ENCODE measurements around the gene CTAGE9.
"Not testable (repeated sequence)": the region's sequence is repeated elsewhere in the genome, so short reads cannot be mapped to it uniquely, and the experiment has no call there.

CTAGE9 gene

GRCh38 chr6:131710917-131711316, at the start of gene CTAGE9:
TSS of gene CTAGE9 (minus strand) at chr6:131711017. CDS start at chr6:131711017, 0 bp downstream.
- not testable (repeated sequence) for DNase-seq

DNA sequence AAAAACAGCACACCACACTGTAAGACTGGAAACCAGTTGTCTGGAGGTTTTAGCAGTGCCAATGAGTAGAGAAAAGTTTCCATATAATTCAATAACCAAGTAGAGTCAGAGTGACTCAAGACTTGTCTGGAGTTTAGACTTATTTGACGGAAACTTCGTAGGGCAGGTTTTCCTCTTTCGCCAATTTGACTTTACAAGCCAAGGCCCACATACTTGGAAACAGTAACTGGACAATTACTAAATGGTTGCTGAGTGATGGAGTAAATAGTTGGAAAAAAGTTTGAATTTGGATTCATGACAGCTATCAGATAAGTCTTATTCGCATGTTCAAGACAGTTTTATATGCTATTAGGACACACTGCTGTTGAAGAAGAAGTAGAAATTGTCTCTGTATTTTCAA, 48.1 kb upstream of the CTAGE9 start:
- no peak for DNase-seq

GRCh38 chr6:131756039-131756438, 45.2 kb upstream of the CTAGE9 start:
- DNase-seq = no peak

DNA sequence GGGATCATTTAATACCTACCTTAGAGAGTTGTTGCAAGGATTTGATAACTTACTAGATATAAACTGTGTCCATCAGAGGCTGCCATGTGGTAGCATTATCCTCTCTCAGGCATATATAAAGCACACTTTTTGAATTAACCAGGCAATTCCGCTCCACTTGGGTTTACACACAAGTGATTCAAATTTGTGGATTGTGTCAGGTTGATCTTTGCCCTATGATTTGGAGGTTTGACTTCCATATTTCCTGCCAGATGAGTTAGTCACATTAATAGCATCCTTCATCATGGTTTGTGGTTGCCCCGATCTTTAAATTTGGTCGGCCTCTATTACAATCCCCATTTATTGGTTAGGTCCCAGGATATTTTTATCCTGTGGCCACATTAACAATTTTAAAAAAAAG, 44.8 kb upstream of the CTAGE9 start:
- DNase-seq = no peak

- DNase-seq = no peak
Observed at GRCh38 chr6:131754715-131755567, 44.1 kb upstream of the CTAGE9 start.

DNA sequence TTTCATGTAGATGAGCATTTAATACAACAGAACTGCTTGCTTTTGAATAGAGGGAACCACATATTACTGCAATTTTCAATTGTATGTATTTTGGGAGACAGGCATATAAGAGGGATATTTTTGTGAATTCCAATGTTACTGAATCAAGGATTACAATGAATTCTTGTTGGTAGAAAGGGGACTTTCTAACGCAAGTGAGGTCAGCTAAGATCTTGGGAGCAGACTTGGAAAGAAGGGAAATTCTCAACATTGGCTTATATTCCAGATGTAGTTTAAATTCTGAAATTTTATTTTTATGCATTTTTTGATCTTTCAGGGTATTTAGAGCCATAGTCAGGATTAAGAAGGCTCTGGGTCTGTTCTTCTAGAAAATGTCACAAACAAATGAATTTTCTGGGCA, 43.3 kb upstream of the CTAGE9 start:
- DNase-seq = no peak

DNA sequence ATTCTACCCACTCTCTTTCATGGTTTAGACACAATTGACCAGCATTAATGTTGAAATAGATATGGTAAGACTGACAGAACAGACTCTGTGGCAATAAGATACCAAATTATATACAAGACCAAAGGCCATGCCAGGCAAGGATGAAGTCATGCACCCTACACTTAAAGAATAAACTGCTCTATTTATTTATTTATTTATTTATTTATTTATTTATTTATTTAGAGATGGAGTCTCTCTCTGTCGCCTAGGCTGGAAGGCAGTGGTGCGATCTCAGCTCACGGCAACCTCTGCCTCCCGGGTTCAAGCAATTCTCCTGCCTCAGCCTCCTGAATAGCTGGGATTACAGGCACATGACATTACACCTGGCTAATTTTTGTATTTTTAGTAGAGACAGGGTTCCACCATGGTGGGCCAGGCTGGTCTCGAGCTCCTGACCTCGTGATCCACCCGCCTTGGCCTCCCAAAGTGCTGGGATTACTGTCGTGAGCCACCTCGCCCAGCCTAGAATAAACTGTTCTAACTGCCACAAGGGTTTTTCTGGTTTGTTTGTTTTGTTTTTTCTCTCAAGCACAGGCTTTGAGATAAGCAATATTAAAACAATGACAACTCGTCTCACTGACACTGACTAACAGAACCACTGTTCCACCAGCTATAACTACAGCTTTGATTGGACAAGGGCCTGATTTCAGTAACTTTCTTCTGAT, 40.3 kb upstream of the CTAGE9 start:
- DNase-seq = not testable (repeated sequence)

- no peak for DNase-seq
Observed at GRCh38 chr6:131749023-131749422, 38.2 kb upstream of the CTAGE9 start.

GRCh38 chr6:131747821-131748353, 37.1 kb upstream of the CTAGE9 start:
- DNase-seq = no peak

- DNase-seq = no peak
Observed at GRCh38 chr6:131745476-131745875, 34.7 kb upstream of the CTAGE9 start.

DNA sequence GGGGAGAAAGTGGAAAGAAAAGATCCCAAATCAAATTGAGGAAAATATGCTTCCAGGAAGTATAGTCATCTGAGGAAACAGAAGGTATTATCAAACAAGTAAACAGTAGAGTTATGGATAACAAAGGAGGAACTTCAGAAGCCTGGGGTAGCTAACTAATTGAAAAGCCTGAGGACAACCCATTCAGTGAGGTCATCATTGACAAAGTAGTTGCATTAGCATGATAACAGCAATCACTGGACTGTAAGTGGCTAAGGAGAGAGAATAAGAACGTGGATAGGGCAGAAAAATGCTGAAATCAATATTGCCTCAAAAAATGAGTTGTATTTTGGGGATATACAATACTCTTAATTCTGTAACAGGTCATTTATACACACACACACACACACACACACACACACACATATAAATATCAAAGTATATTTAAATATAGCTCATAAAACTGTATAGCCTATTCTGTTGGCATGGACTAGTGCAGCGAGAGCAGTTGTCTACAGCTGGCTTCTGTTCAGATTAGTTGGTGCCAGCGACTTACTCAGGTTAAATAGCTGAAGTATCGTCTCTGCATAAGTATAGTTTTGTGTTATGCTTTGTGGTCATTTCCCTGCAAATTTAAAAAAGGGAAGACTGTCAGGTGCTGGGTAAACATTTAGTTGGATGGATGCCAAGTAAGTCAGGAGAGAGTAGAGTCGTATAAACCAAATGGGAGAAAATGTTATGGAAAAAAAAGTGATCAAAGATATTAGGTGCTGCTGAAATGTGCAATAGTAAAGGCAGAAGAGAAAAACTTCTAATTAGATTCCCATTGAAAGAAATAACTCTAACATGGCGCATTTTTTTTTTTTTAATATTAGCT, 33.8 kb upstream of the CTAGE9 start:
- no peak for DNase-seq

GRCh38 chr6:131741688-131742393, 31.0 kb upstream of the CTAGE9 start:
- no peak for DNase-seq

DNA sequence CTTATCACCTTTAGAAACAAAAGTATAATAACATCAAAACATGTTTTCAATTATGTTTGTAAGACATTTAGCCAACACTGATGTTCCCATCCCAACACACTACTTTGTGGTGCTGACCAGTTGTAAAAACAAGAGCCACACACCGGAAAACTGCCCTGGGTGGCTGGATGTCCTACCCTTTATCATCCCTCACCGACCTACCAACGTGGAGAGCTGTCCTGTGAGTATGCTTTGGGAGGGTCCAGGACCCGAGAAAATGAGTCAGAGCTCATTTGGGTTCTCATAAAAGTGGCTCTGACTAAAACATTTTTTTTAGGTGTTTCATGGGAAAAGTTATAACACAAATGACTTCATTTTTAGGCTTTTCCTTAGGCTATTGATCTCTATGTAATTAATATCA, 29.3 kb upstream of the CTAGE9 start:
- DNase-seq = no peak

- DNase-seq = no peak
Observed at GRCh38 chr6:131739136-131739535, 28.3 kb upstream of the CTAGE9 start.

- DNase-seq = no peak
Observed at GRCh38 chr6:131736811-131737210, 26.0 kb upstream of the CTAGE9 start.

DNA sequence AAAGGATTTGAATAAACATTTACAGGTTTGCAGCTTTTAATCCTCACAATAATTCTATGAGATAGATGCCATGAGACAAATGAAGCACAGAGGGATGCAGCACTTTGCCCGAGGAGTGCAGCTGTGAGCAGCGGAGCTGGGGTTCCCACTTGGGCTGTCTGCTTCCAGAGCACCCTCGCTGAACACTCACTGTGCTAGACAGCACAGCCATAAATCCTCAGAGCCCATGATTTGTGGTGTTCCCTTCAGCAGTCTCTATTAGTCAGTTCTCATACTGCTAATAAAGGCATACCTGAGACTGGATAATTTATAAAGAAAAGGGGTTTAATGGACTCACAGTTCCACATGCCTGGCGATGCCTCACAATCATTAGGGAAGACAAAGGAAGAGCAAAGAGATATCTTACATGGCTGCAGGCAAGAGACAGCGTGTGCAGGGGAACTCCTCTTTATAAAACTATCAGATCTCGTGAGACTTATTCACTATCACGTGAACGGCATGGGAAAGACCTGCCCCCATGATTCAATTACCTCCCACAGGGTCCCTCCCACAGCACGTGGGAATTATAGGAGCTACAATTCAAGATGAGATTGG, 25.3 kb upstream of the CTAGE9 start:
- no peak for DNase-seq

DNA sequence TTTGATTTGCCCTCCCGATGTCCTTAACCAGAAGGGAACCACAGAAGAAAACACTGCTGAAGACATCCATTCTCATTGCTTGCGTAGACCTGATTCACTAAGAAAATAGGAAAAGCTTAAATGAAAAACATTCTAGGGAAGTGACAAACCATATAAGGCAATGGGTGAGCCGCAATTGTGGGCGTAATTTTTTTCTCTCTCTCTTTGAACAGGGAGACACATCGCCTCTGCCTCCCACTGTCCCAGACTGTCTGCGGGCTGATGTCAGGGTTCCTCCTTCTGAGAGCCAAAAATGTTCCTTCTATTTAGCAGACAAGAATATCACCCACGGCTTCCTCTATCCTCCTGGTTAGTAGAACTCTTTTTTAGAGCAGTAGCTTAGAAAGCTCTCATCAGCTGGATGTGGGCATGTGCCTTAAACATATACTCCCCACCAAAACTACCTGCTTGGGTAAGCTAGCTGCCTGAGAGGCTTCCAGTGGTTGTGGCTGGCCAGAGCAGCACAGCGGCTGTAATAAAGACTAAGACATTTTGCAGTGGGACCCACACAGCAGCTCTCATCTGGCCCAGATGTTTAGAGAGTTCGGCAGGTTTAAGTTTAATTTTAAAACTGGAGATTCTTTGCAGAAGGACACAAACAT, 22.7 kb upstream of the CTAGE9 start:
- DNase-seq = no peak

- no peak for DNase-seq
Observed at GRCh38 chr6:131731224-131731623, 20.4 kb upstream of the CTAGE9 start.

DNA sequence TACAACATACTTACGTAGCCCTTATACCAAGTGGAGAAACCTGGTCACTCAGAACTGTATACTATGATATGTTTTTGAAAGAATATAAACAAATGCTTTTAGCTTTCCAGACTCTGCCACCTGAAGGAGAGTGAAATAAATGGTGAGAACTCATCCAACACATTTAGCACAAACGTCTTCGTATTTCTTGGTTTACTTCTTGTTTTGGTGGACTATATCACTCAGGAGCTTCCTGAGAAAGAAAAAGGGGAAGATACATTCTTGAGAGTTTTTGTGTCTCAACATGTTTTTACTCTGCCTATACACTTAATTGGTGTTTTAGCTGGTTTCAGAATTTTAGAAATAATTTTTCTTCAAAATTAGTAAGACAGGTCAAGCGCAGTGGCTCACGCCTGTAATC, 19.4 kb upstream of the CTAGE9 start:
- DNase-seq = no peak

GRCh38 chr6:131729550-131729949, 18.7 kb upstream of the CTAGE9 start:
- no peak for DNase-seq

GRCh38 chr6:131728296-131728939, 17.6 kb upstream of the CTAGE9 start:
- no peak for DNase-seq
